ENCODE results near the gene CELSR1.

The CELSR1 gene

GRCh38 chr22:46391486-46392136, 145.8 kb downstream of the CELSR1 start:
- no peak for DNase-seq

DNA sequence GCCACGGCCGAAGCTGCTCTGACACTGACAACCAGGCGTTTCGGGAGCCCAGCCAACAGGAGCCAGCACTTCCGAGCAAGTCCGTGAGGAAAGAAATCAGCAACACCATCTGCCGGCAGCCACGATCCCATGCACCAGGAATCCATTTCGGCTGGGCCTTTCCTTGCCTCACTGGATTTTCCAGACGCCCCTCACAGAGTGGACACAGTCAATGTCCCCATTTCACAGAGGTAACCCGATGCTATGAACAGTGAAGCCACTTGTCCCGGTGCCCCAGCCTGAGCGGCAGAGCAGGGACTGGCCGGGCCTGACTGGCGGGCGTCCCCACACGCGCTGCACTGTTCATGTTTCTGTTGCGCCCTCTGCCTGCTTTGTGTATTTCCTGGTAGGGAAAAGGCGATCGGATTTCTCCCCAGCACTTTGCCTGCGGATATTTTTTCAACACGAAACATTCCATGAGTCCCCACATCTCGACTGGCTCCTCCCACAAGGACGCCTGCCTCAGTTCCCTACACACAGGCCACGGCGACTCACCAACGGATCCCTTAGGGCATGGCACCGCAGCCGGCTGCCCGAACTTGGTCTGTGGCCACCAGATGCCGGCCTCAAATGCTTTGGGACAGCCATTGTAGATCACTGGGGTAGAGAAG, 146.6 kb downstream of the CELSR1 start:
- DNase-seq = no peak

DNA sequence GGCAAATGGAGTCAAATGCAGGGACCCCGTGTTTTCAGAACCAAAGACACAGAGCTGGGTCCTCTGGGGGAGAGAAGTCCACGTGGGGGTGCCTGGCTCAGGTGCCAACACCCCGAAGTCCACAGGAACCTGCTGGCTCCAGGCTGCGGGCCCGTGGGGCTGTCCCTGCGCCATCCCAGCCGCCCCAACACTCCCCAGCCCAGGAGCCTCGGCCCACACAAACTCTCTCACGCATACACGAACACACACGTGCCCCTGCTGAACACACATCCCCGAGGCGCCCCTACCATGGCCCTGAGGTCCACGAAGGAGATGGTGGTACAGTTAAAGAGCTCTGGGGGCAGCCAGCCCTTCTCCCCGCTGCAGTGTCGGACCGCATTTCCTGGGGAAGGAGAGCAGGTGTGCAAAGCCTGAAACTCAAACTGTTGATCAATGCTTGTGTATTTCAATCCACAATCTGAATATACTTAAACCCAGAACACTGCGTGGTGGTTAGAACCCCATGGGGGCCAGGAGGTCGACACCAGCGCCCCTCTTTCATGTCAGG, 147.2 kb downstream of the CELSR1 start:
- no peak for DNase-seq

GRCh38 chr22:46389081-46389480, 148.3 kb downstream of the CELSR1 start:
- DNase-seq = no peak

- no peak for DNase-seq
Observed at GRCh38 chr22:46388647-46389046, 148.8 kb downstream of the CELSR1 start.

- no peak for DNase-seq
Observed at GRCh38 chr22:46387748-46388147, 149.7 kb downstream of the CELSR1 start.

DNA sequence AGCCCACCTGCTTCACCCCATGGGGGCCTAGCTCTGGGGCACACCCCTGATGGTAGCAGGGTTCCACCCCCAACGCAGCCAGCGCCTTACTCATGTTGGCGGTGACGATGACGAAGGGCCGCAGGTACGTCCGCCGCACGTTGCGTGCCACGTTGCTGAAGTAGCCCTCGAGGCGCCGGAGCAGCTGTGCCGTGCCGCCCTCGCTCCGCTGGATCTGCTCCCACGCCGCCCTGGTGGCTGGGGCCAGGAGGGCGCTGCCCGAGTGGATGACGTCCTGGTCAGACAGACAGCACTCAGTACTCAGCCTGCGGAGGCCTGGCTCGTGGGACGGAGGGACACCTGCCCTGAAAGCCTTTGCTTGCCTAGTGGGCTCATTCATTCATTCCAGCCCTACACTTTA, 151.1 kb downstream of the CELSR1 start:
- DNase-seq = no peak

DNA sequence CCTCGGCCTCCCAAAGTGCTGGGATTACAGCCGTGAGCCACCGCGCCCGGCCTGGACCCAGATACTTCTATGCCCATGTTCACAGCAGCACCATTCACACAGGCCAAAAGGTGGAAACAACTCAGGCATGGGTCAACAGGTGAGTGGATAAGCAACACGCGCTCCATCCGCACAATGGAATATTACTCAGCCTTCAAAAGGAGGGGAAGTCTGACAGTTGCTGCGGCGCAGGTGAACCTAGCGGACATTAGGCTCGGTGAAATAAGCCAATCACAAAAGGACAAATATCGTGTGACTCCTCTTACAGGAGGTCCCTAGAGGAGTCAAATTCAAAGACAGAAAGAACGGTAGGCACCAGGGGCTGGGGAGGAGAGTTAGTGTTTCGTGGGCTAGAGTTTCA, 154.9 kb downstream of the CELSR1 start:
- no peak for DNase-seq

DNA sequence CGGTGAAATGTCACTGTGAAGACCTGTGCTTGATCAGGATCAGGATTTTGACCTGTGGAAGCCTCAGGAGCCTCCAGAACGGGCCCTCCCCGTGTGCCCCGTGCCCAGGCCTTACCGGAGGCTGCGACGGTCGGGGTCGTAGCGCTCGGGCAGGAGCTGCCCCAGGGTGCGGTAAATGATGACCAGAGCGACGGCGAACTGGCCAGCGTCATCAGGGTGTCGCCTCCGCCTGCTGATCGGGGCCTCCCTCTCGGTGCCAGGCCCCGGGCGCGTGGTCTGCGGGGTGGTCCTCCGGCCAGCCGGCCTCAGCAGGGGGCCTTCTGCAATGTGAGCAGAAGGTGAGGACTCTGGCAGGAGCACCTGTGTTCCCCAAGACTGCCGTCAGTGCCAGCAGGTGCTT, 155.7 kb downstream of the CELSR1 start:
- DNase-seq = no peak

- no peak for DNase-seq
Observed at GRCh38 chr22:46381142-46381541, 156.3 kb downstream of the CELSR1 start.

DNA sequence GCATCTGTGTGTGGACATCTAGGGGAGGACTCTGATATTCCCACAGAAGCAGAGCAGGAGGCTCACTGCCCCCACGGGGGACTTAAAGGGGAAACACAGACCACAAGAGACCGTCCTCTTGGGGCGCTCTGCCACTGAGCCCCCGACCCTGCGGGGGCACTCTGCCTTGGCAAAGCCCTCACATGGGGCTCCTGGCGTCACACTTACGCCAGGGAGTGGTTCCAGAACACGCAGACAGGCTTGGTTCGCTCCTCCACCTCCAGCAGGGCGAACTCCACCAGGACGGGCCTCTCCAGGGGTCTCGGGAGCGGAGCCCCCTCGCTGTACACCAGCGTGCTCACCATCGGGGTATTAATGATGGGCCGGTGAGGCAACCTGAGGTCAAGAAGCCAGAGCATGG, 156.8 kb downstream of the CELSR1 start:
- DNase-seq = no peak

- DNase-seq = no peak
Observed at GRCh38 chr22:46380069-46380468, 157.4 kb downstream of the CELSR1 start.

DNA sequence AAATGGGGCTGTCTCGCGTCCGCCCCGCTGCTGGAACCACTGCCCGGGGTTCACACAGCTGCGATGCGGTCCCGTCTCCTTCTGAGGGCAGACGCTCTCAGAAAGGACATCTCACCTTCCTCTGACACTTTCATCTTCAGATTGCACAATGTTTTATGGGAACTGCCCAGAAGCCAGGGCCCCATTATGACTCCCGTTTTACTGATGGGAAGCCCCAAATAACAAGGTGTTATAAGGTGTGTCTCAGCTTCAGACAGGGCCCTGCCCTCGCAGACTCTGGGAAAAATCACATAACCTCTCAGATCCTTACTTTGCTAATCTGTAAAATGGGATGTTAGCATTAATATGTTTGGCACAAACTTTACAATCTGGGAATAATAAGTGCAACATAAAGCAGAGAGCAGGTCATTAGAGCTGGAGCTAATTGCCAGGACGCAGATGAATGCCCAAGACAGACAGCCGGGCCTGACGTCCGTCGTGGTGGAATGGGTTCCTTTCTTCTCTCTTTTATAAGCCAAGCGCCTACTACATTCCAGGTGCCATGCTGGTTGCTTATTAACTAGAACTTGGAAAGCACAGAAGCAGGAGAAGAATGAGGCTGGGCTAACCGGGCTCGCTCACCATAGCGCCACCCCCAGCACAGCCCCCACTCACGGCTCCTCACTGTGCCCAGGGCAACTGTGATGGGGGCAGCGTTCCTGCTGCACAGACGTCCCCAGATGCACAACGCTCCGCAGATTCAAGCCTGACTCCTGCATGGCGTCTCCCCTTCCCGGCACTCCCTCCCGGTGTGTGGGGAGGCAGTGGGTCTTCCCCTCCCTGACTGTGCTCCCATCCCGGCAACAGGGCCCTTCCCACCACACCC, 158.1 kb downstream of the CELSR1 start:
- DNase-seq = no peak

GRCh38 chr22:46378426-46379065, 158.9 kb downstream of the CELSR1 start:
- DNase-seq = no peak

DNA sequence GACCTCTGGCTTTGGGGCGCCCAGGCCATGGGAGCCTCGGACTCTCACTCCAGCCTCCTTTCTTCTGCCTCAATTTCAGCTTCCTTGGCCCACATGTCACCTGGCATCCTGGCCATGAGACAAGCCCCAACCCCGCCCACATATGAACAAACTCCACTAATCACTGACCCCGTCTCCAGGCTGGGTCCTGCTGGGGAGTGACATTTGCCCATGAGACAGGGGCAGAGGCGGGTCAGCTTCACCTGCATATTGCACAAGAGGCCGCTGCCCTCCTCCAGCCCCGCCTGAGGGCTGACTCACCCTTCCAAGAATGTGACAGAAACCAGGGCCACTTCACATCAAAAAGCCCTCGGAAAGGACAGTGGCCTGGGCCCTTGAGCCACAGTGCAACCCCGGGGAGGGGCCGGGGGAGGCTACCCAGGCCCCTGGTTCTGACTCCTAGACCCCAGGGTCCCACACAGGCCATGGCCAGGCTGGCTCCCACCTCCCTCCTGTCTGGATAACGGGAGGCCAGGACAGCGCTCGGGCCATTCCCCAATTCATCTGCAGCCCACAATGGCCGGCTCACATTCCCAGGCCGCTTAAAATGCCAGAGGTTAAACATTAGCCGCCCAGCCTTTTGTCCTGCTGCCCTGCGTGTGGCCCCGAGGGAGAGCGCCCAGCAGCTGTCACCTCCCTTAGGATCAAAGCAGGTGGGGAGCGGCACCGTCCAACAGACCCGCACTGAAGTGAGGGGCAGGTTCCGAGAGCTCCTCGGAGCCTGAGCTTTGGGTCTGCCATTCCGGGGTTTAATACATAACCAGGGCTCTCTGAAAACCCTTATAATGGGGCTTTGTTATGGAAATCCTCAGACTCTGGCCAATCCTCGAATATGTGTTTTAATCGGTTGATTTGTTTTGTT, 159.6 kb downstream of the CELSR1 start:
- no peak for DNase-seq

GRCh38 chr22:46376908-46377524, 160.4 kb downstream of the CELSR1 start:
- no peak for DNase-seq

- no peak for DNase-seq
Observed at GRCh38 chr22:46376111-46376510, 161.3 kb downstream of the CELSR1 start.

GRCh38 chr22:46374663-46375474, 162.6 kb downstream of the CELSR1 start:
- DNase-seq = no peak

DNA sequence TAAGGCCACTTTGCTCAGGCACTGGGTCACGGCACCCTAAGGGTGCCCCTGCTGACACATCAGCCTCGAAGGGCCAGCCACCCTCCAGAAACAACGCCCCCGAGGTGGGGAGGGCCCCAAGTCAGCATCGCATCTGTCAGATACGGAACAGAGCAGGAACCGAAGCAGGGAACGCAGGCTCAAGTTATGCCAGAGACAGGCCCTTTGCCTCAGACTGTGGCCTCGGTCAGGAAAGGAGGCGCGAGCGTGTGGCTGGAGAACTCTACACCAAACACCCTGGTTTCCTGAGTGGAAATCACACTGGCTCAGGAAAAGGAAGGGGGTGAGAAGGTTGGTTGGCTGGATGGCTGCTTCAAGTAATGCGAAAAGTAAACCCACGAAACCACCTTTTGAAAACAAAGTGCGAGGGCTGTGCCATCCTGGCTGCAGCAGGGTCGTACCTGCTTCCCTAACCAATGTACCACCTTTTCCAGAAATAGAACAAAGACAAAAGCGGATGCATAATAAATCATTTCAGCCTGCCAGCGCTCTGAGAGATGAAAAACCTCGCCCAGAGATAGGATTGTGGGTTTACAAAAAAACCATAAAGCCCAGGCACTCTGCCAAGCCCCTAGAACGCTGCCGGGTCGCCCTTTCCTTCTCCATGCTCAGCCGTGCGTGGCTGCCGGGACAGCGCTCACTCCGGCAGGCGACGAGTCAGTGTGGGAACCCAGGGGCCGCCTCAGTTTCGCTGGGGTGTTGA, 163.3 kb downstream of the CELSR1 start:
- DNase-seq = no peak

DNA sequence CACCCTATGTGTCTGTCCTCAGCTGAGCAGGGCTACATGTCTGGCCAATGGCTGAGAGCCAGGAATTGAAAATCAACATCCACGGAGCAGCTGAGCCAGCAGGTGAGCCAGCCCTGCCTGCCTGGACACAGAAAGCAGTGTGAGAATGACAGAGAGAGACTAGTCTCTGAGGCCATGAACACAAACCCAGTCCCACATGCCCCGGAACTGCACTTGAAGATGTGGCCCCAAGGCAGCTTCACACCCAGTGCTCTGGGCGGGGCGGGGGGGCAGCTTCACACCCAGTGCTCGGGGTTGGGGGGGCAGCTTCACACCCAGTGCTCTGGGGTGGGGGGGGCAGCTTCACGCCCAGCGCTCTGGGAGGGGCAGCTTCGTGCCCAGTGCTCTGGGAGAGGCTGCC, 164.3 kb downstream of the CELSR1 start:
- no peak for DNase-seq
